GM21360 (cell line): ENCODE data around the gene DNAH10.
"Not testable (repeated sequence)": the region's sequence is repeated elsewhere in the genome, so short reads cannot be mapped to it uniquely, and the experiment has no call there.

Source experiments
- ATAC-seq: cut with Tn5 transposase; IDR thresholded peaks from one replicate; pipeline ENCODE4 v1.9.1; 2021; ENCODE audit warnings: mild to moderate bottlenecking, moderate library complexity; ENCODE audit not compliant: unreplicated experiment

Gene DNAH10

DNA sequence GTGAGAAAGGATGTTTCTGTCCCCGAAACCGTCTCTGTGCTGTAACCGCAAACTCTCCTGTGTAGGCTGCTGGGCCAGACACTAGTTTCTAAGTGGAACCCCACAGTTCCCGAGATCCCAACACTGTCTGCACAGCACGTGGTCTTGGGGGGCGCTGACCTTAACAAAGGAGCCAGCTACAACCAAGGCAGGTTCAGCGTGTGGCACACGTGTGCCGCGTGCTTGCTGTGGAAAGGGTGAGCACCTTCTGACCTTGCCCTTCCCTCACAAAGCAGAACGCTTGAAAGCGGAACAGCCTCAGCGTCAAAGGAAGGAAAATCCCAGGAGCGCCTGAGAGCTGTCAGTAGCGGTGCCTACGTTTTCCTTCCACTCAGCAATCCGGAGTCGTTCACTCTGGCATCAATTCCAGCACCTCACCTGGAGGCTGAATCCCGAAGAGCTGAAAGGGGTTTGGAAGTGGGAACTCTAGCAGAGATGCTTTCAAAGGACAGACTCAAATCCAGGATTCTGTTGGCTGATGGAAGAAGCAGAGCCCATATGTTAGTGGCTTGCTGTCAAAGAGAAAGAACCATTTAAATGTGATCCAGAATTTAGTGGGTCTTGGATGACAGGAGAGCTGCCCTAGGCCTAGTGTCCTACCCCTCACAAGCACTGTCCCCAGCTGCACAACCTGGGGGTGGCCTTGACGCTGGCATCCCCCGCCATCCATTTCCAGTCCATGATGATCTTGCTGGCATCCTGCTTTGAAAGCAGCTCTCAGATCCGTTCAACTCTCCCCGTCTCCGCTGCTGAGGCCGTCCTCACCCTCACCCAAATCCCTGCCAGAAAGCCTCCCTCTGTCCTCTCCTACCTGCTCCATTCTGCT is 183.4 kb downstream of the DNAH10 start:
- ATAC-seq: no peak

DNA sequence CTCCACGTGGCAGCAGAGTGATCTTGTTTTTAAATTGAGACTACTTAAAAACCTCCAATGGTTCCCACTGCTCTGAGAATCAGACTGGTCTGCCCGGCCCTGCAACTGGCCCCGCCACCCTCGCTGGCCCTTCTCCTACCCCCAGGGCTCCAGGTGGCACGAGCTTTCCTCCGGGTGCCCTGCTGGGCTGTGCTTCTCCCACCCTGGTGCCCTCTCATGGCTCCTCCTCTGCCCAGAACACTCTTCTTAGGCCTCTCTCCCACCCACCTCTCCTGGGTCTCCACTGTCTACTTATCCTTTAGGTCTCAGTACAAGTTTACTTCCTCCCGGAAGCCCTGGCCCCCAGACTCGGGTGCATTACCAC is 184.0 kb downstream of the DNAH10 start:
- no peak for ATAC-seq

DNA sequence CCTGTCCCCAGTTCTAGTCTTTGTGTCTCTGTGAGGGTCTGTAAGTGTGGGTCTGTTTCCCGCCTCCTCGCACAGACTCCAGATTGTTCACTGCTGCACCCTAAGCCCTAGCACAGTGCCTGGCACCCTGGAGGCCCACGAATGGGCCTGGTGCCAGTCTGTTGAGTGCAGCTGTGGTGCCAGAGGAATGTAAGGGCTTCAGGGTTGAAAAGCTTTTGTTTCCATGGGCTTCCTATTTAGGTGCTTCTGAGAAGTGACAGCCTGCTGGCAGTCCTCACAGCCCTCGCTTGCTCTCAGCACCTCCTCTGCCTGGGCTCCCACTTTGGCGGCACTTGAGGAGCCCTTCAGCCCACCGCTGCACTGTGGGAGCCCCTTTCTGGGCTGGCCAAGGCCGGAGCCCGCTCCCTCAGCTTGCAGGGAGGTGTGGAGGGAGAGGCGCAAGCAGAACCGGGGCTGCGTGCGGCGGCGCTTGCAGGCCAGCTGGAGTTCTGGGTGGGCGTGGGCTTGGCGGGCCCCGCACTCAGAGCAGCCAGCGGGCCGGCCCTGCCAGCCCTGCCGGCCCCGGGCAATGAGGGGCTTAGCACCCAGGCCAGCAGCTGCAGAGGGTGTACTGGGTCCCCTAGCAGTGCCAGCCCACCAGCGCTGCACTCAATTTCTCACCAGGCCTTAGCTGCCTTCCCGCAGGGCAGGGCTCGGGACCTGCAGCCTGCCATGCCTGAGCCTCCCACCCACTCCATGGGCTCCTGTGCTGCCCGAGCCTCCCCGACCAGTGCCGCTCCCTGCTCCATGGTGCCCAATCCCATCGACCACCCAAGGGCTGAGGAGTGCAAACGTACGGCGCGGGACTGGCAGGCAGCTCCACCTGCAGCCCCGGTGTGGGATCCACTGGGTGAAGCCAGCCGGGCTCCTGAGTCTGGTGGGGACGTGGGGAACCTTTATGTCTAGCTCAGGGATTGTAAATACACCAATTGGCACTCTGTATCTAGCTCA is 184.7 kb downstream of the DNAH10 start:
- ATAC-seq: not testable (repeated sequence)

DNA sequence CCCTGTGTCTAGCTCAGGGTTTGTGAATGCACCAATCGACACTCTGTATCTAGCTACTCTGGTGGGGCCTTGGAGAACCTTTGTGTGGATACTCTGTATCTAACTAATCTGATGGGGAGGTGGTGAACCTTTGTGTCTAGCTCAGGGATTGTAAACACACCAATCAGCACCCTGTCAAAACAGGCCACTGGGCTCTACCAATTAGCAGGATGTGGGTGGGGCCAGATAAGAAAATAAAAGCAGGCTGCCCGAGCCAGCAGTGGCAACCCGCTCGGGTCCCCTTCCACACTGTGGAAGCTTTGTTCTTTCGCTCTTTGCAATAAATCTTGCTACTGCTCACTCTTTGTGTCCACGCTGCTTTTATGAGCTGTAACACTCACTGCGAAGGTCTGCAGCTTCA is 185.4 kb downstream of the DNAH10 start:
- ATAC-seq: not testable (repeated sequence)

DNA sequence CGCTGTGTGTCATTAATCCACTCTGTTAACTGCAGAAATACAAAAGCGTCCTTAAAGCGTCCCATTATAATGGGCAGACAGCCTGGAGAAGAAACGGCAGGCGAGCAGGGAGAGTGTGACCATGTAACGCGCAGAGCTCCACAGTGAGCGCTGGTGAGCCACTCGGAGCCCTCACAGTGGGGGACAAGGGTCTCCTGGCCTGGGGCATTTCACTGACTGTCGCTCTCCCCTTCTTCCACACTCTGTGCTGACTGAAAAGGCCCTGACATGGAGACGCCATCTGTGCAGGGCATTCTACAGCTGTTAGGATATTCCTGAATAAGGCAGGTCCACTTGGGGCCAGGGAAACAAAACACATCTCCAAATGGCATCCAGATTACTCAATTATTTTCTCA is 186.3 kb downstream of the DNAH10 start:
- no peak for ATAC-seq

DNA sequence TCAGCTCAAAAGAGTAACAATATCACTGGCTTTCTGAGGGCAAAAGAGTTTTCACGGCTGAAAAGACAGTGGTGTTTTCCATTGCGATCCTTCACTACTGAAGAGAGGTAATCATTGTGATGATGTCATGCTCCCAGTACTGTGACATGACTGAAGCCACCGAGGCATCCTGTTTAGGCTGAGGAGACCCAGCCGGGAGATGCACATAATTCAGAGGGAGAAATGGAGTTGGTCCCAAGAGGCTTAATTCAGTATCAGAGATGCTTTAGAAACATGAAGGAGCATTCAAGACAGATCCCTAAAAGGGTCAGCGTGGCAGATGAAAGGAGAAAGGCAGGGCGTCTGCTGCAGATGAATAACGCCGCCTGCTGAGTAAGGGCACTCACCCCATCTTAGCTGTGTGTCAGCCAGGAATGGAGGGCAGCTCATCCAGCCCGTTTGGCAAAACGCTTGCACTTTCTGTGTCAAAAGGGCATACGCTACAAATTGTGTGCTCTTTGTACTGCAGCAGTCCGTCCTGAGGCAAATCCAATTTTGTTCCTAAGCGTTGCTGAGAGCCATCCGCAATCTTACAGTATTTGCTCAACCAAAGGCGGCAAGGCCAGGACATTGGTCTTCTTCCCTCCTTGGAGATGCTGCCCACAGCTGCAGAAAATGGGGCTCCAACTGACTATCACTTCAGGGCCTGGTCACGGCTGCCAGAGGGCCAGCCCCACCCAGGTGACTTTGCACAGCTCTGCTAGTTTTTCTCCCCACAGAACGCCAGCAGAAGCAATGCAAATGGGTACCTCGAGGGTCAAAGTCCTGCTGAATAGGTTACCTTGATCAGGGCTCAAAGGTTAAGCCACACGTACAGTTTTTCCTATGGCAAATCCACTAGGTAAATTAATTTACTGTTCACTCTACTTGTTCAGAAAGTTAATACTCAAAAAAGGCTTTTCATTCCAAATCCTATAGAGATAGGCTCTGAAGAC is 187.0 kb downstream of the DNAH10 start:
- no peak for ATAC-seq

DNA sequence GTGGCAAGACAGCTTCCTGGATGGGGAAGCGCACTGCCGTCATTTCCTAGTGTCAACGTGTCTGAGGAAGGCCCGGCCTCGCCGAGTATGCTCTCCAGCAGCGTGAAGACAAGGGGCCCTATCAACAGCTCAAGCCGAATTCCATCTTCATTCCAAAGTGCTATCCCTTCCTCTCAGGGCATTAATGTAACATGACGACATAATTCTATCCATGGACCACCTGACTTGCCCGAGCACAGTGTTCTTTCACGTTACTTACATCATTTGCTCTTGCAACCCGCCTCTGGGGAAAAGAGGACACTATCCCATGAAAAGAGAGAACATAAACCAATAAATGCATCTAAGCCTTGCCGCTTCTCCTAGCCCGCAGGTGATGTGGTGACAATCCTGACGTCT is 187.7 kb downstream of the DNAH10 start:
- no peak for ATAC-seq

DNA sequence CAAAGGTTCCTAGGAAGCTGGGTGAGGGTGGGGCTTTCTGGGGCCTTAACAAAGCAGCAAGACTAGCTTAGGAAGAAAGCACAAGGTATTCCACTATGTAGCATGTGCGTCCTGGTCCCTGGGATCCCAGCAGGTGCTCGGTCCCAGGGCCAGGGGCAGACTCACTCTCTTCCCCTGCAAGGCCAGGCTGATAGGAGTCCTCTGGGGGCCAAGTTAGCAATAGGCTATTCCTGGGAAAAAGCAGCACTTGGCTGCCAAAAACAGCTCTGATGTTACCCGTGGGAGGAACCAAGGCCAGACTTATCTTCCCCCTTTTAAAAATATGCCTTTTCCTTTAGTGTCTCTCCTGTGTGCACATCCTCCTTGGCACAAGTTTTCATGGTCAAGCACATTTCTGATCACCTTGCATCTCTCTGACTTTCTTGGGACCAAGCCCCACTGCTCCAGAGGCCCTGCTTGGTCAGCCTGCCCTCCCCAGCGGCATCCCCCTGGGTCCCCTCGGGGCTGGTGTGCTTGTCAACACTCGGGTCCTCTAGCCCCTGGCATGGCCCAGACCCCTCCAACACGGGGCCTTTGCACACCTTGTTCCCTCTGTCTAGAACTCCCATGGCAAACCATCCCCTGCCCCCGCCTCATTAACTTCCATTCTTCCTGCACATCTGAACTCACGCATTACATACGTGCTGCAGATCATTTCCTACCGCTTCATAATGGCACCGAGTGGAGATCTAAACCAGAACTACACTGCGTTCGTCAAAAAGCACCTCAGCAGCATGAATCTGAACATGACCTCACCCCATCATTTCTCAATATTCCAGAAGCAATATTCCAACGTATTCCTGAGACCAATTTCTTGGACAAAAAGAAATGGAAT is 188.6 kb downstream of the DNAH10 start:
- ATAC-seq: no peak

DNA sequence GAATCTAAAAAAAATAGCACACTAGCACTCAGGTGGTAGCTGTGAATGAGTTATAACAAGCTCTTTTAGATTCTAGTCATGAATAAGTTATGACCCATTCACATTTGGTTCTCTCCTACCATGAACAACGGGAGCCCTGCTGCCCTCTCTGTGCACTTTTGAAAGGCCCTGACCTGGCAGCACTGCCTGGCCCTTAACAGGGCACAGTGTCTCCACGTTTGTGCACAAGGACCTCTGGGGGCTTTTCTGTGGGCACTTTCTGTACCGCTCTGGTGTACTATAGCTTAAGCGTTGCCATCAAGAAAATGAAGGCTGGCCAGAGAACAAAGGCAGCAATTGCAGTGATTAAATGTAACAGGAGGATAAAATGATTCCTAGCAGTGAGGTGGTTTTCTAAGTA is 189.4 kb downstream of the DNAH10 start:
- no peak for ATAC-seq

DNA sequence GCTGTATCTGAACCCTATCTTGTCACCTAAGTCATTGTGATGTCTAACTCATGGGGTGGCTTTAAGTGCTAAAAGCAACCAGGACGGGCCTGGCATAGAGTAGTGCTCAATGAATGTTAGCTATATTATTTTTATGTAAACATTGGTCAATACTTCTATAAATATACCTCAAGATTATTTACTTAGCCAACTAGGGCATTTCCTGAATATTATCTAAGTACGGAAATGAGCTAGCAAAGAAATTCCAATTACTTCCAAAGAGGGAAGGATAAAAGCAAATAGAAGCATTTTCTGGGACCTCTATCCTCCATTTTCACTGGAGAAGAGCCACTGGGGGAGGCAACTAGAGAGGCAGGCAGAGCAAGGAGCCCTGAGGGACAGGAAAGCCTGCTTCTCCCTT is 189.9 kb downstream of the DNAH10 start:
- no peak for ATAC-seq

DNA sequence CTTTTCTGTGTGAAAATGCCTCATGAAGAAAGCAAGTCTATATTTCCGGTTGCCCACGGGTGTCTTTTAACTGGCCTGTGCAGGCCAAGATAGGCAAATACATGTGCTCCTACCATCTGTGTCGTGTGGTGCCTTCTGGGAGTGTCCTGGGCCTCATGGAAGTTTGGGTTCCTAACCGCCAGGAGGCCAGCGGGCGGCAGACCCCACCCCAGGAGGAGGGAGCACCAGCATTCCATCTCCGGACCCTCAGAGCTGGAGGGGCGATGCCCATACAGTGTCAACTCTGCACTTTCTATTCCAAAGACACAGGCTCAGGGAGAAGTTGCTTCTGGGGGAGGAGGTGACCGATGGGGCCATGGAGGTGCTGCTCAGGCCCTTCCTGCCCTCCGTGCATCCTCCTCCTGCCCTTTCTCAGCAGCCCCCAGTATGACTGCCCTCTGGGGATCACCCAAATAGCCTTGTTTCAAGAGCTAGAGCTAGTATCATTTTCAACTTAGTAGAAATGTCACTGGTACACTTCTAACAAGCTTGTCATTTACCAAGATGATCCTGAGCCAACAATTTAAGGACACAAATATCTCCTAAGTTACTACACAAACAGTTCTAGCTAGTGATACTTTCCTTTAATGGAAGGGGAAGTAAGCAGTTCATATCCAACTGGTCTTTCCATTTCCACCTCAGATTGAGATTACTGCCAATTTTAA is 192.7 kb downstream of the DNAH10 start:
- ATAC-seq: no peak

DNA sequence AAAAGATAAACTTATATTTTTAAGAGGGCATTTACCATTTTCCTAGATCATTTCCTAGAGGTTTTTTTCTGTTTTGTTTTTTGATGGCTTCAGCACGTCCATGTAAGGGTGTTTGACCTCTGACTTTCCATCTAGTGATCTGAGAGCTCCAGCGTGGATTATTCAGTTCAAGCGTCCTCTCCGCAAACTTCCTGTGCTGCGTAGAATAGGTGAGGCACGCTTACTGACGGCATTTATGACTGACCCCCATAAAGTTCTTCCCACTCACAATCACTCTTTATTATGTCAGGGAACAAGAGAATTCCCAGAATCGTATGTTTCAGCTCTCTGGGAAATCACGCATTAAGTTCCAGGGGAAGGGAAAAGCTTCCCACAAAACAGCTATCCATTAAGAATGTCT is 194.1 kb downstream of the DNAH10 start:
- no peak for ATAC-seq

DNA sequence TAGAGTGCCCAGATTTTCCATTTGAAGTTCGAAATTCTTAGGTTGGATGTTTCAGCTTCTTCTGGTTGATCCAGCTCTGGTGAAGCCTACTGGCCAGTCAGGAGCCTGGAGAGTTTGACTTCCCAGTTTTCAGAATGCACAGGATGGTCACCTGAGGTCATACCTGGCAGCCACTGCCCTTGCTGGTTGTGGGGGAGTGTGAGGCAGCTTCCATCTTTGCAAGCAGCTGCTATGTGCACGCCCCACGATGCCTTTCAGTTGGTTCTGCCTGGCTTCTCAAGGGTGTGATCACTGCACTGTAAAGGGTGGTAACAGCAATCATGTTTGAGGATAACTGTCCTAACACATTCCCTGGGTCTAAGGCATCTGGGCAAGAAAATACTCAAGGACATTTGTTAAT is 195.1 kb downstream of the DNAH10 start:
- ATAC-seq: no peak

DNA sequence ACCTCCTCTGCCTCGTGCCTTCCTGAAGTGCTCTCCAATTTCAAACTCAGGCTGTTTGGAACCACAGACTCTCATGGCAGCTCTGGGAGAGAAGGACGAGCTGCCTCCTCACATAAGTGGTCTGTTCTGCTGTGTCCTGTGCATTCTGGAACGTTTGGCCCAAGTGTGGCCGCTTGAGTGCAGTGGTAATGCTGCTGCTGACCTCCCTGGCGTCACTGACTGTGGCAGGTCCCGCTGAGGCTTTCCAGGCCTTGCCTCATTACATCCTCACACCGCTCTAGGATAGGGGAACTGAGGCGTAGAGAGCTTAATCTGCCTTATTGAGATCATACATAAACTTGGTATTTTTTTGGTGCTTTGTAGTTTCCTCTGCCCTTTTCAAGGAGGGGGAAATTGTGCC is 196.4 kb downstream of the DNAH10 start:
- no peak for ATAC-seq

DNA sequence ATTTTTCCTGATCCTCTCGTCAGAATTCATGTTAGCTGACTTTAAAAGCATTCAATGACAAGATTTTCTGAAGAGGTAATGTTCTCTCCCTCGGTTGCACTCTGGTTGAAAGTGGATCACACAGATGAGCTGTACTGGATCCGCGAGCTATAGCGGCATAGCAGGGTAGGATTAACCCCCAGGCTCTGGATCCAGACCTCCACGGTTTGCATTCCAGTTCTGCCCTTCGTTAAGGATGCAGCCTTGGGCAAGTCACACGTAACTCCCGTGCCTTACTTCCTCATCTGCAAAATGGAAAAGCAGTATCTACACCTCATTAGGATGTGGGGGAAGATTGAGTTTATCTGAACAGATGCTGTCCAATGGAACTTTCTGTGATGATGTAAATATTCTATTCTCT is 196.8 kb downstream of the DNAH10 start:
- no peak for ATAC-seq

DNA sequence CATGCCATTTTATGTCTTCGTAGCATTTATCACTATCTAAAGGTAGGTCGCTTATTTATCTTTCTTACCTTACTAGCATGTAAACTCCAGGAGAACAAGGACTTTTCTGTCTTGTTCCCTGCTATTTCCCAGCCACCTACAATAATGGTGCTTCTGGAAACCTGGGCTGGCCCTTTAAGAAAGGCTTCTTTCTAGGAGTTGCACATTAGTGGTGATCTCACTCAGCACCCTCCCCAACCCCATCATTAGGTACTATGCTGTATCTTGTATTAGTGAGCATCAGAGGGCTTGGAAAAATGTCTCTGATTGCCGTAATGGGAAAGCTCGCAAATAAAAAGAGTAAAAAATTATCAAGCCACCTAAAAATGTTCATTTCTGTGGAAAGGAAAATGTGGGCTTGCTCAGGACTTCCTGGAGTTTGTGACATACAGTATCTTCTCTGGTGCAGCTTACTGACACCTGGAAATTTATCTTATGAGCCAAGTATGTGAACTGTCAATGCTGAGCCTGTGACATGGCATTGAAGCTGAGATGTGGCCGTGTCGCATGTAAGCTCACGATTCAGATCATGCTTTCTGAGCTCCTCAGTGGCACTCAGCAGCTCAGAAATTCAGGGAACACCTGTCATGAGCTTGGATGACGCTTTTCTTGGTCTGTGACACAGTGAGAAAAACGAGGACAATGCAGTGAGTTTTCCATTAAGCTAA is 198.1 kb downstream of the DNAH10 start:
- ATAC-seq: no peak

DNA sequence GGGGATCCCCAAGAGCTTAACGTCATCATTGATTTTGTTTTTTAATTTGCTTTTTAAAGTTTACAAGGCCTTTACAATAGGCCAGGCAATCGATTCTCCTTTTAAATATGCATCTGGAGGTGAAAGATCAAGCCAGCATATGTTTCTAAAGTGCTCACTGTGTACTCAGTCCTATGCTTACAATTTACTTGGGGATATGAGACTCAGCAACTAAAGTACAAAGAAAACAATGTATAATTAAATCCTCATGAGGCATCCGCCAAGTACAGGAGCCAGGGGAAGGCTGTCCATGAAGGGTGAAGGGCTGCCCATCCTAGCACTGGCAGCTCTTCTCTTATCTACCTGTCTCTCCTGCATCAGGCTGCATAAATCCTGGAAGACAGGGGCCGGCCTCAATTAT is 198.8 kb downstream of the DNAH10 start:
- no peak for ATAC-seq

DNA sequence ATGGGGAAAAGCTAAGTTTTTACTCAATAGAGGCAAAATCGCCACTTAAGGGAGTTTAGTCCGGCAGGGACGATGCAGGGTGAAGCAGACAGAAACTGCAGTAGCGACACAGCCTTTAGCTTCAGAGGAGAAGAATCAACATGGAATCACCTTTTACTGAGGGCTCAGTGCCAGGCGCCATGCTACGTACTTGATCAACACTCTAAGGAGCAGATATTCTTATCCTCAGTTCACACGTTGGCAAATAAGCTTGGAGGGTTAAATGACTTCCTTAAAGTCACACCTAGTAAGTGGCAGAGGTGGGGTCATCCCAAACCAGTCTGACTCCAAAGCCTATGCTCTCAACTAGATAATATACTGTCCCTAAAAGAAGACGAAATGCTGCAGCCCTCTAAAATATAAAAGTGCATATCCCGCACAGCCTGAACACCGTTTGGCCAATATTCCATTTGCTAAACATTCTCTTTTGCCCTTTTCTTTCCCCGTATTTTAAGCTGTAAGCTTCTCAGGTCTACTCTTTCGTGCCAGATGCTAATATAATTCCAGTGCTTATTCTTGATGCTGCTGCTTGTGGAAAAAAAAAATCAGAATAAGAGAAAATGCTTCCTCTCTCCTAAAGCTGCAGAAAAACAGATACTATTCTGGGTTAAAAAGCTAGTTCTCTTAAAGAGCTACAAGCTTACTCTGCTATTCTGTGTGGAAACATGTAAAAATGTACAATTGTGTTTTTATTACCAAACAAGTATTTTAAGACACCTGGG is 199.7 kb downstream of the DNAH10 start:
- no peak for ATAC-seq
